AG04449 (cell line): ENCODE results near the gene IGSF23.

ENCODE experiments used
- CTCF ChIA-PET: fragments of 350-600 bp; formaldehyde crosslinking; extraction: SDS; loops from one replicate; lab custom pipeline; 2021; ENCODE audit warnings: antibody characterized with exemption; lab: Yijun Ruan, JAX
- POLR2A ChIA-PET: fragments of 400-600, 350-600 bp; formaldehyde crosslinking; extraction: SDS; loops from one replicate; lab custom pipeline; 2020; ENCODE audit warnings: antibody characterized with exemption, inconsistent platforms; lab: Yijun Ruan, JAX
- DNase-seq: peaks from one replicate; pipeline ENCODE4 v3.0.0-alpha.2; 2010; ENCODE audit warnings: low read depth, low spot score
- H3K4me3 ChIP-seq: 2 replicates; pipeline ENCODE4 v1.5.1; 2011; ENCODE audit warnings: low read depth, mild to moderate bottlenecking, control low read depth, low read length
- CTCF ChIP-seq: IDR thresholded peaks from one replicate; pipeline ENCODE4 v1.5.1; 2011; ENCODE audit warnings: mild to moderate bottlenecking, moderate library complexity, low read length, control low read depth, inconsistent platforms; ENCODE audit not compliant: insufficient read depth; ENCODE audit errors: missing control alignments

Gene IGSF23

GRCh38 chr19:44575116-44575700 lies 38.2 kb upstream of the IGSF23 start:
- no peak for DNase-seq
- H3K4me3 ChIP-seq, result no peak overlapping the region
- ChIA-PET CTCF (interaction anchor here (1.0 to 2.5 kb wide), 3 partner anchors 73 to 196 kb away, joined by 3 to 11 read pairs (median 6); no protein-coding TSS in a partner anchor), POLR2A (no interaction called here)
- no peak for TF ChIP-seq CTCF

- DNase-seq, result no peak
- CTCF ChIA-PET, result interaction anchor here (0.7 to 3.5 kb wide), 19 partner anchors 10 to 315 kb away, joined by 3 to 38 read pairs (median 4); no protein-coding TSS in a partner anchor
- POLR2A ChIA-PET, result no interaction called here
- no peak overlapping the region for H3K4me3 ChIP-seq
- TF ChIP-seq CTCF, result peak; percentile 68
Measured at GRCh38 chr19:44576843-44577565, 36.4 kb upstream of the IGSF23 start.

GRCh38 chr19:44577566-44577874 lies 35.8 kb upstream of the IGSF23 start:
- POLR2A ChIA-PET, result no interaction called here
- CTCF ChIA-PET, result interaction anchor here (0.7 to 3.5 kb wide), 18 partner anchors 9 to 315 kb away, joined by 3 to 38 read pairs (median 4); partner anchors contain the start of gene PVR
- DNase-seq, result no peak
- H3K4me3 ChIP-seq, result no peak overlapping the region
- TF ChIP-seq CTCF, result no peak

- DNase-seq, result no peak
- CTCF ChIA-PET, result interaction anchor here (1.2 to 3.3 kb wide), 2 partner anchors 9 to 191 kb away, joined by 3 to 18 read pairs; no protein-coding TSS in a partner anchor
- H3K4me3 ChIP-seq, result no peak overlapping the region
- POLR2A ChIA-PET, result no interaction called here
- TF ChIP-seq CTCF, result no peak
Measured at GRCh38 chr19:44579663-44580365, 33.5 kb upstream of the IGSF23 start.

GRCh38 chr19:44580366-44580895 lies 32.9 kb upstream of the IGSF23 start:
- CTCF ChIA-PET, result interaction anchor here (1.2 to 3.3 kb wide), 3 partner anchors 10 to 190 kb away, joined by 3 to 18 read pairs (median 3); no protein-coding TSS in a partner anchor
- H3K4me3 ChIP-seq, result no peak overlapping the region
- POLR2A ChIA-PET, result no interaction called here
- no peak for TF ChIP-seq CTCF
- no peak for DNase-seq

GRCh38 chr19:44581288-44581687 lies 32.1 kb upstream of the IGSF23 start:
- no peak for TF ChIP-seq CTCF
- no peak overlapping the region for H3K4me3 ChIP-seq
- no peak for DNase-seq
- ChIA-PET POLR2A (no interaction called here), CTCF (interaction anchor here (1.3 to 3.3 kb wide), 2 partner anchors 10 to 143 kb away, joined by 3 to 18 read pairs; no protein-coding TSS in a partner anchor)
